Retinal pigment epithelial cell (primary cell): Measurements from ENCODE around the gene ATXN7L1.

Source experiments
- DNase-seq: peaks from one replicate; pipeline ENCODE4 v3.0.0-alpha.2; 2010; ENCODE audit warnings: low read depth
- H3K4me3 ChIP-seq: 2 replicates; pipeline ENCODE4 v1.5.1; 2011; ENCODE audit warnings: mild to moderate bottlenecking, low read length, control low read depth, moderate library complexity
- CTCF ChIP-seq: conservative IDR thresholded peaks from 2 replicates; pipeline ENCODE4 v1.5.1; 2011; ENCODE audit warnings: low read depth, low read length, control low read depth, inconsistent platforms

ATXN7L1 gene

GRCh38 chr7:105905209-105905909, 29.0 kb upstream of the ATXN7L1 start:
- H3K4me3 ChIP-seq, result no peak overlapping the region
- DNase-seq, result no peak
- no peak for TF ChIP-seq CTCF

- DNase-seq, result no peak
- no peak for TF ChIP-seq CTCF
- no peak overlapping the region for H3K4me3 ChIP-seq
Observed at GRCh38 chr7:105904064-105904463, 27.7 kb upstream of the ATXN7L1 start.

GRCh38 chr7:105902325-105902911, 26.0 kb upstream of the ATXN7L1 start:
- no peak for DNase-seq
- H3K4me3 ChIP-seq, result no peak overlapping the region
- TF ChIP-seq CTCF, result no peak

- DNase-seq, result no peak
- no peak for TF ChIP-seq CTCF
- no peak overlapping the region for H3K4me3 ChIP-seq
Observed at GRCh38 chr7:105897999-105898398, 21.6 kb upstream of the ATXN7L1 start.

- DNase-seq, result no peak
- no peak overlapping the region for H3K4me3 ChIP-seq
- no peak for TF ChIP-seq CTCF
Observed at GRCh38 chr7:105896407-105896911, 20.1 kb upstream of the ATXN7L1 start.

GRCh38 chr7:105894131-105894530, 17.7 kb upstream of the ATXN7L1 start:
- TF ChIP-seq CTCF, result no peak
- no peak overlapping the region for H3K4me3 ChIP-seq
- no peak for DNase-seq

- TF ChIP-seq CTCF, result no peak
- DNase-seq, result no peak
- H3K4me3 ChIP-seq, result no peak overlapping the region
Observed at GRCh38 chr7:105892387-105892786, 16.0 kb upstream of the ATXN7L1 start.
